H9 (cell line): ENCODE measurements around the gene HMCN1. TPM values are rescaled to one million over a fixed set of nuclear protein-coding genes. Genes with fewer than 3 reads are reported as not detected.

Experiments used
- DNase-seq: peaks from one replicate; pipeline ENCODE4 v3.0.0-alpha.2; 2017
- H2AFZ ChIP-seq: one replicate; pipeline ENCODE4 v1.6.1; 2013; ENCODE audit warnings: mild to moderate bottlenecking, low read length, control low read depth, moderate library complexity
- H2AK5ac ChIP-seq: 2 replicates; pipeline ENCODE4 v1.6.1; 2013; ENCODE audit warnings: low read length, control low read depth, mixed read lengths; ENCODE audit not compliant: insufficient read length
- H2BK120ac ChIP-seq: one replicate; pipeline ENCODE4 v1.6.1; 2013; ENCODE audit warnings: low read depth, mild to moderate bottlenecking, low read length, control low read depth, inconsistent platforms; ENCODE audit not compliant: poor library complexity, severe bottlenecking
- H2BK12ac ChIP-seq: 2 replicates; pipeline ENCODE4 v1.6.1; 2013; ENCODE audit warnings: low read length, control low read depth, mixed read lengths, low read depth; ENCODE audit not compliant: insufficient read length
- H2BK15ac ChIP-seq: 2 replicates; pipeline ENCODE4 v1.6.1; 2013; ENCODE audit warnings: low read depth, low read length, control low read depth
- H2BK20ac ChIP-seq: one replicate; pipeline ENCODE4 v1.6.1; 2013; ENCODE audit warnings: low read depth, mild to moderate bottlenecking, low read length, control low read depth, inconsistent platforms; ENCODE audit not compliant: poor library complexity, severe bottlenecking
- H2BK5ac ChIP-seq: 2 replicates; pipeline ENCODE4 v1.6.1; 2013; ENCODE audit warnings: low read length, control low read depth, mixed read lengths; ENCODE audit not compliant: insufficient read length
- H3K14ac ChIP-seq: 2 replicates; pipeline ENCODE4 v1.6.1; 2013; ENCODE audit warnings: low read length, control low read depth; ENCODE audit not compliant: insufficient read depth
- H3K18ac ChIP-seq: 2 replicates; pipeline ENCODE4 v1.6.1; 2013; ENCODE audit warnings: low read depth, mild to moderate bottlenecking, mixed read lengths, low read length, control low read depth; ENCODE audit not compliant: insufficient read length
- H3K23ac ChIP-seq: 2 replicates; pipeline ENCODE4 v1.6.1; 2013; ENCODE audit warnings: low read length, control low read depth, mixed read lengths, low read depth; ENCODE audit not compliant: insufficient read length
- H3K23me2 ChIP-seq: 2 replicates; pipeline ENCODE4 v1.6.1; 2013; ENCODE audit warnings: low read depth, mild to moderate bottlenecking, mixed read lengths, low read length, control low read depth; ENCODE audit not compliant: insufficient read length, poor library complexity, severe bottlenecking
- H3K27ac ChIP-seq: 2 replicates; pipeline ENCODE4 v1.5.1; 2013; ENCODE audit warnings: low read length, control low read depth, mixed read lengths, low read depth; ENCODE audit not compliant: insufficient read length
- H3K27me3 ChIP-seq: 2 replicates; pipeline ENCODE4 v1.6.1; 2013; ENCODE audit warnings: low read length, control low read depth, inconsistent platforms; ENCODE audit not compliant: insufficient read depth
- H3K4ac ChIP-seq: 2 replicates; pipeline ENCODE4 v1.6.1; 2013; ENCODE audit warnings: low read depth, mild to moderate bottlenecking, control low read depth, inconsistent platforms, low read length, moderate library complexity
- H3K4me1 ChIP-seq: 2 replicates; pipeline ENCODE4 v1.6.1; 2013; ENCODE audit warnings: low read length, control low read depth, inconsistent platforms; ENCODE audit not compliant: insufficient read depth
- H3K4me2 ChIP-seq: 2 replicates; pipeline ENCODE4 v1.6.1; 2013; ENCODE audit warnings: low read length, control low read depth, mixed read lengths; ENCODE audit not compliant: insufficient read length, insufficient read depth
- H3K56ac ChIP-seq: 2 replicates; pipeline ENCODE4 v1.6.1; 2013; ENCODE audit warnings: low read depth, mild to moderate bottlenecking, mixed read lengths, low read length, control low read depth; ENCODE audit not compliant: insufficient read length
- H3K79me1 ChIP-seq: 2 replicates; pipeline ENCODE4 v1.6.1; 2013; ENCODE audit warnings: low read depth, mild to moderate bottlenecking, moderate library complexity, low read length, control low read depth, inconsistent platforms; ENCODE audit not compliant: insufficient read depth, poor library complexity, severe bottlenecking
- H3K79me2 ChIP-seq: 2 replicates; pipeline ENCODE4 v1.6.1; 2013; ENCODE audit warnings: low read length, control low read depth, inconsistent platforms; ENCODE audit not compliant: insufficient read depth
- H3K9ac ChIP-seq: 2 replicates; pipeline ENCODE4 v1.6.1; 2013; ENCODE audit warnings: low read length, control low read depth, mixed read lengths; ENCODE audit not compliant: insufficient read length; ENCODE audit errors: extremely low read depth
- H3K9me3 ChIP-seq: one replicate; pipeline ENCODE4 v1.6.1; 2013; ENCODE audit warnings: low read depth, low read length, inconsistent platforms; ENCODE audit not compliant: control insufficient read depth
- H3T11ph ChIP-seq: one replicate; pipeline ENCODE4 v1.6.1; 2013; ENCODE audit warnings: mild to moderate bottlenecking, low read length, control low read depth, inconsistent platforms
- H4K20me1 ChIP-seq: one replicate; pipeline ENCODE4 v1.6.1; 2013; ENCODE audit not compliant: control insufficient read depth, insufficient read length, insufficient read depth
- H4K5ac ChIP-seq: 2 replicates; pipeline ENCODE4 v1.6.1; 2013; ENCODE audit warnings: low read depth, mild to moderate bottlenecking, mixed read lengths, low read length, control low read depth; ENCODE audit not compliant: insufficient read length
- H4K8ac ChIP-seq: replicated peaks from 2 replicates; pipeline ENCODE4 v1.6.1; 2013; ENCODE audit warnings: low read length, control low read depth, mixed read lengths, low read depth; ENCODE audit not compliant: insufficient read length
- H4K91ac ChIP-seq: 2 replicates; pipeline ENCODE4 v1.6.1; 2013; ENCODE audit warnings: low read depth, mild to moderate bottlenecking, moderate library complexity, mixed read lengths, low read length, control low read depth; ENCODE audit not compliant: insufficient read length
- H3K27ac Mint-ChIP-seq, 3 experiments: 2 replicates in 2 of 3; 3 replicates in 1 of 3; pipeline ENCODE4 v1.8.0; 2020 to 2021; ENCODE audit warnings: mixed read lengths in 3 of 3, mild to moderate bottlenecking in 1 of 3, moderate library complexity in 1 of 3
- H3K27me3 Mint-ChIP-seq: 2 replicates; pipeline ENCODE4 v1.8.0; 2021; ENCODE audit warnings: low read depth, mild to moderate bottlenecking, moderate library complexity, mixed read lengths
- H3K36me3 Mint-ChIP-seq, 3 experiments: 2 replicates in 2 of 3; 3 replicates in 1 of 3; pipeline ENCODE4 v1.8.0; 2020 to 2021; ENCODE audit warnings: low read depth in 3 of 3, mixed read lengths in 3 of 3; ENCODE audit not compliant: insufficient read depth in 1 of 3
- H3K4me1 Mint-ChIP-seq, 2 experiments: 2 replicates each; pipeline ENCODE4 v1.8.0; 2020; ENCODE audit warnings: mixed read lengths in 2 of 2
- H3K4me3 Mint-ChIP-seq, 2 experiments: 2 replicates in 1 of 2; 3 replicates in 1 of 2; pipeline ENCODE4 v1.8.0; 2020 to 2021; ENCODE audit warnings: mild to moderate bottlenecking in 2 of 2, mixed read lengths in 2 of 2, moderate library complexity in 1 of 2
- H3K9me3 Mint-ChIP-seq, 2 experiments: 2 replicates in 1 of 2; 3 replicates in 1 of 2; pipeline ENCODE4 v1.8.0; 2020; ENCODE audit warnings: mild to moderate bottlenecking in 2 of 2, mixed read lengths in 2 of 2, moderate library complexity in 1 of 2
- WGBS: extraction: QIAGEN DNeasy Blood & Tissue Kit; methylation state at CpG from one replicate; pipeline ENCODE4 v1.1.7; 2013; ENCODE audit warnings: missing lambda C conversion rate, low lambda C conversion rate, mixed read lengths; ENCODE audit not compliant: insufficient read length; ENCODE audit errors: extremely low coverage; 5-methylcytosine and 5-hydroxymethylcytosine counted together
- total RNA-seq: library from RNA; stranded (reverse); gene quantifications from 2 replicates; pipeline ENCODE4 v1.2.1, GENCODE V29; 2021
- TF ChIP-seq, protein P1 (sequence below): fragments of 200-600 bp; sonication (generic); conservative IDR thresholded peaks from 3 replicates; pipeline ENCODE4 v1.8.0; 2021; ENCODE audit warnings: antibody characterized with exemption, mild to moderate bottlenecking

HMCN1 gene
- total RNA-seq, 1 experiment from 2014 or later, result 3.3 TPM

DNA sequence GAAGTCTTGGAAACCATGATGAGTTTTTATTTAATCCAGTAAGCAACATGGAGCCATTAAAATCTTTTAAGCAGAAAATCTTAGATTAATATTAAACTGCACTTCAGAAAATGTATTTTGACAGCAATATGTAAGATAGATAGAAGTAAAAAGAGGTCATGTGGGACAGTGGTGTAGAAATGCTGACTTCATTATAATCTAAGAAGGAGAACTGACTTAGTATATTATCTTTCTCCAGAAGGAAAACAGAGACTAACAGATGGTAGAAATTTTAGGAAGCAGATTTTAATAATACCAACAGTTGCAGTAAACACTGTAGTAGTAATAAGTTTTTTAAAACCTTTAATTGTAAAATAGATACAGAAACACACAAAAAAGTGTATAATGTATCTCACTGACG, 367.9 kb downstream of the HMCN1 start:
- no peaks in the 10 kb centered on the region for H3K9me3 Mint-ChIP-seq
- no peaks in the 10 kb centered on the region for H3K4me1 ChIP-seq
- H4K8ac ChIP-seq, result no peak overlapping the region
- H4K5ac ChIP-seq, result no peak overlapping the region
- H3K36me3 Mint-ChIP-seq, result no peaks in the 10 kb centered on the region
- no peak overlapping the region for H3K27ac Mint-ChIP-seq
- H2BK120ac ChIP-seq, result no peak overlapping the region
- H2AFZ ChIP-seq, result no peak overlapping the region
- no peaks in the 10 kb centered on the region for H3K79me2 ChIP-seq
- no peak overlapping the region for H3K14ac ChIP-seq
- no peak overlapping the region for H3K4me2 ChIP-seq
- no peak overlapping the region for H3K56ac ChIP-seq
- no peak overlapping the region for H2AK5ac ChIP-seq
- no peak overlapping the region for H2BK15ac ChIP-seq
- DNase-seq, result no peak
- no peaks in the 10 kb centered on the region for H3K79me1 ChIP-seq
- WGBS, result no CpG with 5 or more reads among the region's 1 CpG
- no peak overlapping the region for H4K91ac ChIP-seq
- no peak overlapping the region for H2BK12ac ChIP-seq
- H3K9ac ChIP-seq, result no peak overlapping the region
- TF ChIP-seq, protein P1, sequence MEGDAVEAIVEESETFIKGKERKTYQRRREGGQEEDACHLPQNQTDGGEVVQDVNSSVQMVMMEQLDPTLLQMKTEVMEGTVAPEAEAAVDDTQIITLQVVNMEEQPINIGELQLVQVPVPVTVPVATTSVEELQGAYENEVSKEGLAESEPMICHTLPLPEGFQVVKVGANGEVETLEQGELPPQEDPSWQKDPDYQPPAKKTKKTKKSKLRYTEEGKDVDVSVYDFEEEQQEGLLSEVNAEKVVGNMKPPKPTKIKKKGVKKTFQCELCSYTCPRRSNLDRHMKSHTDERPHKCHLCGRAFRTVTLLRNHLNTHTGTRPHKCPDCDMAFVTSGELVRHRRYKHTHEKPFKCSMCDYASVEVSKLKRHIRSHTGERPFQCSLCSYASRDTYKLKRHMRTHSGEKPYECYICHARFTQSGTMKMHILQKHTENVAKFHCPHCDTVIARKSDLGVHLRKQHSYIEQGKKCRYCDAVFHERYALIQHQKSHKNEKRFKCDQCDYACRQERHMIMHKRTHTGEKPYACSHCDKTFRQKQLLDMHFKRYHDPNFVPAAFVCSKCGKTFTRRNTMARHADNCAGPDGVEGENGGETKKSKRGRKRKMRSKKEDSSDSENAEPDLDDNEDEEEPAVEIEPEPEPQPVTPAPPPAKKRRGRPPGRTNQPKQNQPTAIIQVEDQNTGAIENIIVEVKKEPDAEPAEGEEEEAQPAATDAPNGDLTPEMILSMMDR, result no peak
- no peak overlapping the region for H3K4me3 Mint-ChIP-seq
- no peaks in the 10 kb centered on the region for H3K27me3 Mint-ChIP-seq
- no peak overlapping the region for H3K27ac ChIP-seq
- H3K23ac ChIP-seq, result no peak overlapping the region
- H2BK20ac ChIP-seq, result no peak overlapping the region
- H4K20me1 ChIP-seq, result no peaks in the 10 kb centered on the region
- no peak overlapping the region for H2BK5ac ChIP-seq
- no peak overlapping the region for H3T11ph ChIP-seq
- H3K4me1 Mint-ChIP-seq, result peaks cover 3% of the 10 kb centered on the region in 2 experiments; a peak in 2 of 4 replicates
- no peak overlapping the region for H3K4ac ChIP-seq
- no peaks in the 10 kb centered on the region for H3K9me3 ChIP-seq
- no peaks in the 10 kb centered on the region for H3K27me3 ChIP-seq
- no peak overlapping the region for H3K18ac ChIP-seq
- no peaks in the 10 kb centered on the region for H3K23me2 ChIP-seq
